HG03064 (cell line): ENCODE measurements around the gene GPRC5A.

Experiments
- ATAC-seq: cut with Tn5 transposase; IDR thresholded peaks from one replicate; pipeline ENCODE4 v1.9.1; 2021; ENCODE audit warnings: low read depth; ENCODE audit not compliant: unreplicated experiment

GPRC5A gene

DNA sequence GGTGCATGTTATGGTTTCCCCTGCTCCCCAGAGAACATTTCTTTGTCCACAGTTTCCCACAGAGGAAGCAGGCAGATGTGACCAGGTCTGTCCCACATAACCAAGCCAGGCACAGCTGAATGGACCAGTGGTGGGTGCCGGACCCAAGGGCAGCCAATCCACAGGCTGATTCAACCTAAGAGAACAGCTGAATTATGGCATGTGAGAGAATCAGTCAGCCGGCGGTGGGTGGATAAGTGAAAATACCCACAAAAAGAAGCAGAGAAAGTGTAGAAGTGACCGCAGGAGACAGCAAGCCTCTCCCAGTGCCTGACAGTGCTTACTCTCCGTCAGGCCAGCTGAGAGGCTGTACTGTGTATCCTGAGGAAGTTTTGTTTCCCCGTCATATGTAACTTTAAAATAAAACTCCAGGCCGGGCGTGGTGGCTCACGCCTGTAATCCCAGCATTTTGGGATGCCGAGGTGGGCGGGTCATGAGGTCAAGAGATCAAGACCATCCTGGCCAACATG lies 45.7 kb downstream of the GPRC5A start:
- no peak for ATAC-seq

GRCh38 chr12:12938541-12938940 lies 47.2 kb downstream of the GPRC5A start:
- ATAC-seq = no peak

GRCh38 chr12:12939888-12940287 lies 48.5 kb downstream of the GPRC5A start:
- ATAC-seq = no peak

DNA sequence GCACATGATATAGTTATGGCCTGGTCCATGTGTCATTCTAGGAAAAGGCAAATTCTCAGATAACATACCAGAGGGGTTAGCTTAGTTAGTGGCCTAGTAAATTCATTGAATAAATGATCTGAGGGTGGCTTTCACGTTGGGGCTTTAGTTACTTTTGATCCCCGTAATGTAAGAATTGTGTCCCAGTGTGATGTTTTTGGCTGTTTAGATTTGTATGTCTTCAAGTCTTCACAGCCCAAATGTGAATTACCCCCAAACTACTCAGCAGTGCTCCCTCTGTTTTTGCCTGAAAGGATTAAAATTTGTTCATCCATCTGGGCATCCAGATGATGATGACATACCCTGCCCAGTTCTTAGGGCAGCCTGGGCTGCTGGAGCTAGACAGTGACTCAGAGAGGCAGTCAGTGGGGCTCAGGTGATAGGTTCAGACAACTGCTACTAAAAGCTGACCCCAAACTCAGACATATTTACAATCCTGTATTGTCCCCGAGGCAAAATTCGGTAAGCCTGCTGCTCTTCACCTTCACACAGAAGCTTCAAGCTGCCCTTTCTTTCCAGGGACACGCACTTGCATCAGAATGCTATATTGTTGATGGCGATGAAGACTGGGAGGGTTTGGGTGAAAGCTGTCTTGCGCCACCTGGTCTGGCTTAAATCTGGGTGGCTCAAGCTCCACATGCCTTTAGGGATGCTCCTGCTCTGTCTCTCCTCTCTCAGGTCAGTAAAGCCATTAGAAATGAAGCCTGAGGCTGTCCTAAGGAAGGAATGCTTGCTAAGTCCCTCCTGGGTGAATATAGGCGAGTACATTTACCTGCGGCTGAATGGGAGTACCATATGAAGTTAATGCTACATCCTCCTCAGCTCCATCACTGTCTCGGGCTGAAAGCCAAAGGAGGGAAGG lies 50.3 kb downstream of the GPRC5A start:
- ATAC-seq = no peak

DNA sequence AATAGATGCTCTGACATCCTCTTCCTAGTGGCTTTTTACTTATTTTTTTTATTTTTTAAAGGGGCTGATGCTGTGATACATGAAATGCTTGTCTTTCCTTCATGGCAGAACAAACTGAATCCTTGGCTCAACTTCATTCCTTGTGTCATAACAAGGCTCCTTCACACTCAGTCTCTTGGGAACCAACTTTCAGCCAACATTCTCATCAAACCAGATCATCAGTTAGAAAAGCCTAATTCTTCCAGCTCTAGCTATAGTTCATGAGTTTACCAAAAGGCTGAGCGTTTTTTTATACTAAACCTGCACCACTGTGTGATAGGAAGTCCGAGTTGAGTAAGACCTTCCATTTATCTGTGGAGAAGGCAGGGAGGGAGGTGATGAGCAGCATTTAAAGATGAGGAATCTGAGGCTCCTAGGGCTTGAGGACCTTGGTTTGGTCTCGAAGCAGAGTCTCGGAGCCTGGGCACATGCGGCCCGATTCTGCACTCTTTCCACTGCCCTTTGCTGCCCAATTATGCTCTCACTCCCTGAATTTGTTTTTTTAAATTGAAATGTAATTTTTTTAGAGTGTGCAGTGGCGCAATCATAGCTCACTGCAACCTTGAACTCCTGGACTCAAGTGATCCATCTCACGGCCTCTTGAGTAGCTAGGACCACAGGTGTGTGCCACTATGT lies 52.4 kb downstream of the GPRC5A start:
- ATAC-seq = no peak

DNA sequence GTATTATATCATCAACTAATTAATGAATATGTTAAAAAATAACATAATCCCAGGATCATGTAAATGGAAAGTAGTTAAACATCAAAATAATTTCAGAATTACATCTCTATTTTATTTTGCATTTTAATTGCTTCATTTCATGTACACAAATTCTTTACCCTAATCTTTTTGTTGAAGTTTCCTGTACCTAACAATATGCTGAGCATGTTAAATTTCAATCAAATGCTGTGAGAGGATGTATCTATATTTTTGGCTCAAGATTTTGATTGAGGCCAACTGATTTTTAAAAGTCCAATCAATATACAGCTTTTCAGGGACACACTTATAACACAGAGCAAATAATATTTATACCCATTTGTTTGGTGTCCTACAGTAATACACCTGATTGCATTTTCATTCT lies 54.2 kb downstream of the GPRC5A start:
- no peak for ATAC-seq

GRCh38 chr12:12946686-12947355 lies 55.5 kb downstream of the GPRC5A start:
- ATAC-seq = no peak

- no peak for ATAC-seq
These were observed 56.5 kb downstream of the GPRC5A start for GRCh38 chr12:12947902-12948301.

- ATAC-seq = no peak
These were observed 60.1 kb downstream of the GPRC5A start for GRCh38 chr12:12951504-12951903.

- ATAC-seq = no peak
These were observed 60.7 kb downstream of the GPRC5A start, which contains the start of gene GPRC5D for GRCh38 chr12:12952036-12952435. Gene GPRC5D (minus strand): TSS chr12:12952170. CDS start chr12:12950384, 1,786 bp downstream.

DNA sequence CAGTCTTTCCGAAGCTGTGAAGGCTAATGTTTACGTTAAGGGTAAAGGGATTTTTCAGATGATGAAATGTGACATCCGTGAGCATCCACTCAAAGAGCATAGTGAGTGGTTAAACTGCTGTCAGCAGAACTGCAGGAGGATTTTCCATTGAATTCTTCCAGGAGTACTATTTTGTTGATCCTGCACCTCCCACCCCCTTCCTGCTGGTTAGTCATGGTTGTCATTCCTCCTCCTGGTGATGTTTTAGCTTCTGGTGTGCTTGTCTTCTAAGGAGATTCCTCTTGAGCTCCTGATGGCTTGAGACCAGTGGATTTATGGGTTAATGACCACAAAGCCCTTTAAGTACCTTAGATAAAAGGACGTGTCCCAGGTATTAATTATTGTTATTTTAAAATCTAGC lies 63.0 kb downstream of the GPRC5A start:
- ATAC-seq = no peak

DNA sequence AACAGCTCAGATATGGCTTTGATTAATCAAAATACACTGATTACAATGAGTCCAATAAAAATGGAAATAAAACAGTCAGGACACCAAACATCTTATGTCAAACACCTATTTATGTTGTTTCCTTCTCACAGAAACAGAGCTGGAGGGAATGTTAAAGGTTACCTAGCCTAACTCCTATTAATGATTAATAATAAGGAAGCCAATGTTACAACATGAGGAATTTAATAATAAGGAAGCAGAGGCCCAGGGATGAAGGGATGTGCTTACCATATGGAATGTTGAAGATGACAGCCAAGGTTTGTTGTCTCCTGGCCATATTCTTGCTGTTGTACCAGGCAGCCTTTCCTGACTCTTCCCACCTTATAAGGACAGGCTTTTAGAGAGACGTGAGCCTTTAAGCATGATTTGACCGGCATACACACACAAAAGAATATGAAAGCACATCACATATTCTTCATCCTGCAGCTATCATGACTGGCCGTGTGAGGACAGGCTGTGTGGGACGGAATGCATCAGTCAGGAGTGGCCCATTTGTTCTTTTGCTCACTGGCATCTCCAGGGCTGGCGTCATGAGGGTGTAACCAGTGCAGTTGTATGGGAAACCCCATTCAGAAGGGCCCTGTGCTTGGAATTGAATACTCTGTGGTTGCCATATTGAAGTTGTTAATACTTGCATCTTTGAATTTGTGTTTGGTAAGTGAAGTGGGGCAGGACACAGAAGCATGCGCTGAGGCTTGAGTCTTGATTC lies 63.7 kb downstream of the GPRC5A start:
- no peak for ATAC-seq

GRCh38 chr12:12958886-12959285 lies 67.5 kb downstream of the GPRC5A start:
- no peak for ATAC-seq

DNA sequence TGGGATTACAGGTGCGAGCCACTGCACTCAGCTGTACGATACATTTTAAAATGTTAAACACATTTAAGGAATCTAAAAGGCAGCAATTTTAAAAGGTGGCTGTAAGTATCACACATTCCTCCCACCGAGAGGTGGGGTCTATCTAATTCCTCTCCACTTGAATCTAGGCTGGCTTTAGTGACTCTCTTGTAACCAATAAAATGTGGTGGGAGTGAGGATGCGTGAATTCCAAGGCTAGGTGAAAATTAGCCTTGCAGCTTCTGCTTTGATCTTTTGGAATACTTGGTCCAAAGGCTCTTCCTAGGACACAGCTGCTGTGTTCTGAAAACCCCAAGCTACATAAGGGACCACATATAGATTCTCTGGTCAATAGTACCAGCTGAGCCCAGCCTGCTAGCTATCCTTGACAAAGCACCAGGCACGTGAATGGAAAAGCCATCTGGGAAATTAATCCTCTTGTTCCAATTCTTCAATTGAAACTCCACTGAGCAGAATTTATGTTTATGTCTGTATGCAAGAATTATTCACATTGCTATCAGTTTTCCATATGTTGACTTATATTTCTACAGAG lies 69.4 kb downstream of the GPRC5A start:
- no peak for ATAC-seq

DNA sequence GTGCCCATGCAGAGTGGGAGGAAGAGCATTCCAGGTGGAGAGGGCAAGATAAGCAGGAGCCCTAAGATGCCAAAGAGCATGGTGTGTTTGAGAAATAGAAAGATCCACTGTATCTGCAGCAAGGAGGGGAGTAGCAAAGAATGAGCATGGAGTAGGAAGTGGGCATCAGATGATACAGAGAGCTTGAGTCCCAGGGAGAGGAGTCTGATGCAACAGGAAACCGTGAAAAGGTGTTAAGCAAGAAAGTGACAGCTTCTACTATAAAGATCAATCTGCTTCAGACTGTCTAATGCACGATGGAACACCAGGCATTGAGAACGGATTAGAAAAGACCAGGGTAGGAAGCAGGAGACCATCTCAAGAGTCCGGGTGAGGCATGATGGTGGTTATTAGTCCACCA lies 72.9 kb downstream of the GPRC5A start:
- no peak for ATAC-seq

- ATAC-seq = no peak
These were observed 74.5 kb downstream of the GPRC5A start for GRCh38 chr12:12965836-12966235.
